NOMO-1 treated with DMSO at 0.1 percent for 48 hours (cell line): ENCODE results near the gene KPNA3.
"Not testable (repeated sequence)": the region's sequence is repeated elsewhere in the genome, so short reads cannot be mapped to it uniquely, and the experiment has no call there.

Source experiments
- DNase-seq: peaks from one replicate; lab custom pipeline; 2025; ENCODE audit not compliant: unreplicated experiment; lab: John Stamatoyannopoulos, UW

Gene KPNA3

GRCh38 chr13:49792550-49793324 is at the start of gene KPNA3:
KPNA3 (minus strand) TSS chr13:49792682; CDS start chr13:49792506, 176 bp downstream.
- peak; percentile 95 for DNase-seq

GRCh38 chr13:49841964-49842363 is 49.5 kb upstream of the KPNA3 start:
- no peak for DNase-seq

- no peak for DNase-seq
These were observed 48.2 kb upstream of the KPNA3 start for GRCh38 chr13:49840675-49841074.

GRCh38 chr13:49840266-49840665 is 47.8 kb upstream of the KPNA3 start:
- DNase-seq: peak; percentile 28

- no peak for DNase-seq
These were observed 46.5 kb upstream of the KPNA3 start for GRCh38 chr13:49838989-49839388.

GRCh38 chr13:49836516-49836915 is 44.0 kb upstream of the KPNA3 start:
- DNase-seq: no peak

- DNase-seq: no peak
These were observed 40.9 kb upstream of the KPNA3 start for GRCh38 chr13:49833402-49833801.

- DNase-seq: no peak
These were observed 39.0 kb upstream of the KPNA3 start for GRCh38 chr13:49831455-49831854.

- DNase-seq: no peak
These were observed 38.2 kb upstream of the KPNA3 start for GRCh38 chr13:49830721-49831120.

GRCh38 chr13:49829715-49830114 is 37.2 kb upstream of the KPNA3 start:
- no peak for DNase-seq

- peak; percentile 94 for DNase-seq
These were observed 36.0 kb upstream of the KPNA3 start for GRCh38 chr13:49828453-49828852.

GRCh38 chr13:49827891-49828290 is 35.4 kb upstream of the KPNA3 start:
- no peak for DNase-seq

GRCh38 chr13:49827336-49827735 is 34.9 kb upstream of the KPNA3 start:
- DNase-seq: no peak

GRCh38 chr13:49821216-49822009 is 28.9 kb upstream of the KPNA3 start:
- no peak for DNase-seq

- no peak for DNase-seq
These were observed 28.2 kb upstream of the KPNA3 start for GRCh38 chr13:49820591-49821215.

- not testable (repeated sequence) for DNase-seq
These were observed 23.6 kb upstream of the KPNA3 start for GRCh38 chr13:49816047-49816446.

- DNase-seq: no peak
These were observed 22.2 kb upstream of the KPNA3 start for GRCh38 chr13:49814551-49815270.

- DNase-seq: no peak
These were observed 20.3 kb upstream of the KPNA3 start for GRCh38 chr13:49812812-49813211.

- DNase-seq: no peak
These were observed 19.0 kb upstream of the KPNA3 start for GRCh38 chr13:49811527-49811908.

GRCh38 chr13:49810567-49811526 is 18.4 kb upstream of the KPNA3 start:
- no peak for DNase-seq
